ENCODE results near the gene TSPAN15.
"Not testable (repeated sequence)": the region's sequence is repeated elsewhere in the genome, so short reads cannot be mapped to it uniquely, and the experiment has no call there.

Gene TSPAN15

DNA sequence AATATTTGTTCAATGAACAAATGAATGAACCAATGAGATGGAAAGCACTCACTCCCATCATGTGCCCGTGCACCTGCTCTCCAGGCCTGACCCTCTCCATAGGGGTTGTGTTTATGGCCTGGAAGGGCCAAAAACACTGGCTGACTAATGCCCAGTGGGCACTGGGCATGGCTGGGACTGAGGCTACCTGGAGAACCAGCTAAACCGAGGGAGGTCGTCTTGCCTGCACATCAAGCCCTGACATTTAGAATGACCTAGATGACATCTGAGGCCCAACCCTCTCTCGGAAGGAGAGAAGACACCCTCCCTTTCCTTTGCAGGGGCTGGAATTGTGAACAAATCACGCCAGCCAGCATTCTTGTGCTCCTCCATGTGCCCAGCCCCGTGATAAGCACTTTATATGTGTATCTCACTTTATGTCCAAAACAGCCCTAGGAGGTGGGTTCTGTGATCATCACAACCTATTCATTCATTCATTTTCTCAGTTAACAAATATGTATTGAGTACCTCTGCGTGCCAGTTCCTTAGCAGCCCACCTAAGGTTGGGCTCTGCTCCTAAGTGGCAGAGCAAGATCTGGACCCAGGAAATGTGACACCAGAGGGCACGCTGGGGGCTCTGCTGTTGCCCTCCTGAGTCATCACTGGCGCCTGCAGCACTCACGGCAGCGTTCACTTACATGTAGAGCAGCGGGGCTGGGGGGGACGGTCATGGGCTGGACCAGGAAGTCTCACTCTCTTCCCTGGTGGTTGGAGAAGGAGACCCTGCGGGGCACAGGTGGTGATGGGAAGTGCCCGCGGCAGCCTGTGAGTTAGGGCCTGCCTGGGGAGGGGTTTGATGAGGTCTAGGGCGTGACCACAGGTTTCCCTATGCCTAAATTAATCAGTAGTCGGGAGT, 52.0 kb downstream of the TSPAN15 start:
- no peak for DNase-seq (ENCODE audit: low spot score)

DNA sequence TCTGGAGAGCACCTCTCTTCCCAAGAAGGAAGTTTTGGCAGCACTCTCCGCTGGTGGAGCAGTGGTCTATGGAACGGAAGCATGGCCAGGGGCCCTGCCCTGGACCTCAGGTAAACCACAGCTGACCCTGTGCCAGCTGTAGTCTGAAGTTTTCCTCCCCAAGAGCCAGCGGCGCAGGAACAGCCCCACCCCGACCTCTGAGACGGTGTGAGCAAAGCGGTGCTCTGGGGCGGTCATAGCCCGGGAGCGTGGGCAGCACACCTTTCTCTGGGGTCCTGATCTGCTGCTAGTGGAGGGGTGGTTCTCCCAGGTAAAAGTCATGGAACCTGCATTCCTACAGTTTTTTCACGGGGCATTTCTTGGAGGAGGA, 52.6 kb downstream of the TSPAN15 start:
- no peak for DNase-seq (ENCODE audit: low spot score)

DNA sequence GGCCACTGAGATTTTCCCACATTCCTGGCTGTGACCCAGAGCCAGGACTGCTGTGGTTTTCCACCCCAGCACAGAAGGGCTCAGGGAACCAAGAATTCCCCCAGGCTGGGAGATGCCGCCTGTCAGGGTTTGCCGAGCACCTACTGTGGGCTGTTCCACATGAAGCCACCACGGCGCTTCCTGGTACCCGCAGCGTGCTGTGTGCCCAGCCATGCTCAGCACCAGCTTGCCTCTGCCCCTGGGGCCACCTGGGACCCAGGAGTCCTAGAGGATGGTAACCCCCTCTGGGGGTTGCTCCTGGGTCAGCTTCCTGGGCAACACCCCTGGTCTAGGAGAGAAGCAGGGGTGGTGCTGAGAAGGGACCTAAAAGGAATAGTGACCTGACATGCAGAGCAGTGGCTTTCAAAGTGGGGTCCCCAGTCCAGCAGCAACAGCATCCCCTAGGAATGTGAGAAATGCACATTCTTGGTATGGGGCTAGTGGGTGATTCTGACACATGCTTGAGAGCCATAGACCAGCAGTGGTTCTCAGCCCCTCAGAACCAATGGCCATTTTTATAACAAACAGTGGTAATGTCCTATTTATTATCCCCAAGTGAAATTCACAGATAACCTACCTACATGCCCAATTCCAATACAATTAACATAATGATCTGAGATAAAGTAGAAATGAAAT, 53.4 kb downstream of the TSPAN15 start:
- peak; percentile 1 for DNase-seq (ENCODE audit: low spot score)

DNA sequence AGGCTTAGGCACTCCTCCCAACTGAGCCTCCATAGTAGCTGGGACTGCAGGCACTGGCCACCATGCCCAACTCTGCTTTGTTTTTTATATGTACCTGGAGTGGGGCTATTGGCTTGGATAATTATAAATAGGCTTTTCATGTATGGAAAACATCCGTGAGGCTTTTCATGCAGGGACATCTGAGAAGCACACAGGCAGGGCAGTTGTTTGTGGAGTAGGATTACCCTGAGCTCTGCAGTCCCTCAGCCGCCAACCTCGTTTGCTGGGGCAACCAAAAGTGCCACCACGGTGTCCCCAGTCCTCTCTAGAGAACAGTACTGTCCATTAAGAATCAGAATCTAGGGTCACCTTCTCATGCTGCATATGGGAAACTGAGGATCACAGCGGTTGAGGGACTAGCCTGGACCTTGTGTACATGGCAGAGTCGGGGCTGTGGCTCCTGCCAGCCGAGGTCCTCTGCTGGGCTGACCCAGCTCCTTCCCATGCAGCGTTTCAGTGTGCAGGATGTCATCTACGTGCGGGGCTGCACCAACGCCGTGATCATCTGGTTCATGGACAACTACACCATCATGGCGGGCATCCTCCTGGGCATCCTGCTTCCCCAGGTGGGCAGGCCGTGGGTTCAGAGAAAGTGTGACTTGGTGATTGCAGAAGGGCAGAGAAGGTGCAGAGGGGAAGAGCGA, 54.5 kb downstream of the TSPAN15 start:
- DNase-seq (ENCODE audit: low spot score), result peak; percentile 0

DNA sequence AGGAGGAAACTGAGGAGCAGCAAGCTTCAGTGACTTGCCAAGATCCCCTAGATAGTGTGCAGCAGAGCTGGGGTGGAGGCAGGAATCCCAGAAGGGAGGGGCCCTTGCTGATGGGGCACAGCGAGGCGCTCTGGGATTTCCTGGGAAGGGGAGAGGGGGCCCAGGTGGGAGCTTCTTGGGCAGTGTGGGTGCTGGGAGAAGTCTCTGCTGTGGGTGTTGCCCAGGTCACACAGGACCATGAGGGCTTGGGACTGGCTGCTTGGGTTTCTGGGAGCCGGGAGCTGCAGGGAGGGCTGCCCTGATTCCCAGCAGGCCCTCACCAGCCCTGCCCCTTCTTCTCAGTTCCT, 55.2 kb downstream of the TSPAN15 start:
- DNase-seq (ENCODE audit: low spot score), result peak; percentile 3

DNA sequence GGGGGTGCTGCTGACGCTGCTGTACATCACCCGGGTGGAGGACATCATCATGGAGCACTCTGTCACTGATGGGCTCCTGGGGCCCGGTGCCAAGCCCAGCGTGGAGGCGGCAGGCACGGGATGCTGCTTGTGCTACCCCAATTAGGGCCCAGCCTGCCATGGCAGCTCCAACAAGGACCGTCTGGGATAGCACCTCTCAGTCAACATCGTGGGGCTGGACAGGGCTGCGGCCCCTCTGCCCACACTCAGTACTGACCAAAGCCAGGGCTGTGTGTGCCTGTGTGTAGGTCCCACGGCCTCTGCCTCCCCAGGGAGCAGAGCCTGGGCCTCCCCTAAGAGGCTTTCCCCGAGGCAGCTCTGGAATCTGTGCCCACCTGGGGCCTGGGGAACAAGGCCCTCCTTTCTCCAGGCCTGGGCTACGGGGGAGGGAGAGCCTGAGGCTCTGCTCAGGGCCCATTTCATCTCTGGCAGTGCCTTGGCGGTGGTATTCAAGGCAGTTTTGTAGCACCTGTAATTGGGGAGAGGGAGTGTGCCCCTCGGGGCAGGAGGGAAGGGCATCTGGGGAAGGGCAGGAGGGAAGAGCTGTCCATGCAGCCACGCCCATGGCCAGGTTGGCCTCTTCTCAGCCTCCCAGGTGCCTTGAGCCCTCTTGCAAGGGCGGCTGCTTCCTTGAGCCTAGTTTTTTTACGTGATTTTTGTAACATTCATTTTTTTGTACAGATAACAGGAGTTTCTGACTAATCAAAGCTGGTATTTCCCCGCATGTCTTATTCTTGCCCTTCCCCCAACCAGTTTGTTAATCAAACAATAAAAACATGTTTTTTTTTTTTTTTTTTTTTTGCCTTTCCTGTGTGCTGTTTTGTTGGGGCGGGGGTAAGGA, 55.8 kb downstream of the TSPAN15 start:
- DNase-seq (ENCODE audit: low spot score), result peak; percentile 0

DNA sequence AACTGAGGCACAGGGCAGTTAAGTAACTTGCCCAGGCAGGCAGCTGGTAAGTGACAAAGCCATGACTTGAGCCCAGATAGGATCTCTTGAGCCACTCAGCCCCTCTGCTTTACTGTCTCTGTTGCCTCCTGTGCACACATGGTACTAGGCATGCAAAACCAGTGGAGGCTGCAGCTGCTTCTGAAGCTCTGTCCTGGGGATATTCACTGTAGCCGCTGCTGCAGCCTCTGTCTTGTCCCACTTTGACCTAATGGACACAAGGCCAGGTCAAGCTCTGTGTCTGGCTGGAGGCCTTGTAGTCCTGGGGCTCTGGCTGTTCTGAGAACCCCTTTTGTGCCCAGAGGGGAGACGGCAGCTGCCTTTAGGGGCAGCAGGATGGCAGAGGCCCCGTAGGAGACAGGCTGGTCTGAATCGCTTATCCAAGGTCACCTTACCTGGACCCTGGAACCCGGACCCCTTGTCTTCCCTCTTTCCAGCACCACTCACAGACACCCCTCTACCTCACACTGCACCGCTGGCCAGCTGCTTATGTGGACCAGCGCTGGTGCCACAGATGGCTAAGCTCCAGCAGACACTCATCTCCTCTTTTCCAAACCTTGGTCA, 57.6 kb downstream of the TSPAN15 start:
- DNase-seq (ENCODE audit: low spot score), result no peak

DNA sequence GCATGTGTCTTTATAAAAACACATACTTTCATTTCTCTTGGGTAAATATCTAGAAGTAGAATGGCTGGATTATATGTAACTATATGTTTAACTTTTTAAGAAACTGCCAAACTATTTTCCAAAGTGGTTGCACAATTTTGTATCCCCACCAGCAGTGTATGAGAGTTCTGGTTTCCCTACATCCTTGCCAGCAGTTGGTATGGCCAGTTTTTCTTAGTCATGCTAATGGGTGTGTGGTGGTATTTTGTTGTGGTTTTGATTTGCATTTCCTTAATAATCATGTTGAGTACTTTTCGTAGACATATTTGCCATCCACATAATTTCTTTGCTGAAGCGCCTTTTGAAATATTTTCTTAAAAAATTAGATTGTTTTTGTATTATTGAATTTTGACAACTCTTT, 61.6 kb downstream of the TSPAN15 start:
- DNase-seq (ENCODE audit: low spot score), result no peak

DNA sequence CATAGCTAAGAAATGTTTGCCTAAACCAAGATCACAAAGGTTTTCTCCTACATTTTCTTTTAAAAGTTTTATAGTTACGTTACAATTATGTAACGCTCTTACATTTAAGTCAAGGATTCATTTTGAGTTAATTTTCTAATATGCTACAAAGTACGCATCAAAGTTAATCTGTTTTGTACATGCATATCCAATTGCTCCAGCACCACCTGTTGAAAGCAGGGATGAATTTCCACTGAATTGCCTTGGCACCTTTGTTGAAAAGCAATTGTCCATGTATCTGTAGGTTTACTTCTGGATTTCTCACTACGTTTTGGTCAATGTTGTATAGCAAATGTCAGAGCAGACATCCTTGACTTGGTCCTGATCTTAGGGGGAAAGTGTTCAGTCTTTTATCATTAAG, 62.4 kb downstream of the TSPAN15 start:
- DNase-seq (ENCODE audit: low spot score), result no peak

DNA sequence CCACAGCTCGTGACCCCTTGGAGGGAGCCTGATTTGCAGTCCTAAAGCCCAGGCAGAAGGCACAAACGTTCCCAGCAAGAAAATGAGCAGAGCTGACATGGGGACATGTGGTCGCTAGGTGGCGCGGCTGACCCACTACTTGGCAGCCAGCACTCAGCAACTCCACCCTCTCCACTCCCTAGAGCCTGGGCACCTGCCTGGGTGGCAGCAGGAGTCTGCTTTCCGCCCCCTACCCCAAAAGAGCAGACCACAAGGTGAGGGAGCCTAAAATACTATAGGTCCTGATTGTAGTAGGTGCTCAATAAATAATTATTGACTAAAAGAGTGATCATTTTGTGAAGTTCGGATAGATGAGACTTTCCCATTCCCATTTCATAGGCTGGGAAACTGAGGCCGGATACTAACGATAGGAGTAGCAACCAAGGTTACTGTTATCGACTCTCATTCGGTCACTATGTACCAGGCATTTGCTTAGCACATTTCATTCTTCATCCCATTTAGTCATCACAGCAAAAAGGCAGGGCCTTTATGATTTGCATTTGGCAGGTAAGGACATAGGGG, 64.5 kb downstream of the TSPAN15 start:
- DNase-seq (ENCODE audit: low spot score), result peak; percentile 78

DNA sequence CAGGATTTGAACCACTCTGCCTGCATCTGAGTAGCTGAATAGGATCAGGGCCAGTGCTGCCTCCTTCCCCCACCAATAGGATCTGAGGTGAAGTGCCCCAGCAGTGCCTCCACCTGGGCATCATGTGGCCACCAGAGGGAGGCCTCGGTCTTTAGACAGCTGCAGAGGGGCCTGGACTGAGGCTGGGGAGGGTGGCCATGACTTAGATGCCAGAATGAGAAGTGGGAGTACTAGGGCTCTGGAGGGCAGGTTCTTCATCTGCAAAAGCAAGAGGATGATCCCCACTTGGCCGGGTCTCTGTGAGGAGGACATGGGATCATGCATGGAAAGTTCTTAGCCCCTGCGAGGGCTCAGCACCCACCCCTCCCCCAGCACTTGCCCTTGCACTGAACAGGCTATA, 65.1 kb downstream of the TSPAN15 start:
- DNase-seq (ENCODE audit: low spot score), result peak; percentile 50

DNA sequence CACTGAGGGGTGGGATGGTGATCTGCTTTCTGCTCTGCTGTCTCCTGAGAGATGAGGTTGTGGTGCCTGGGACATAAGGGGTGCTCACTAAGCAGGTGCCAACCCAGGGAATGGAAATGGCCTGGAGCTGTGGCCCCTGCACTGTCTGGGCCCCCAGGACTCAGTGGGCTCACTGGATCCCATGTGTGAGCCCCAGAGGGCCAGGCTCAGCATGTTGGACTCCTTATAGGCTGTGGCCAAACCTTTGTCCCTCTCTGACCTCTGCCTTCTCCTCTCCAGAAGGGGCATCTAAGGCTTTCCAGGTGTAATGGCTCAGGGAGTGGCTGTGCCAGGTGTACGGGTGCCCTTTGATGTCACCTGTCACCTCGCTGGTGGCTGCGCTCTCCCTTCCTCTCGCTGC, 65.5 kb downstream of the TSPAN15 start:
- DNase-seq (ENCODE audit: low spot score), result no peak

DNA sequence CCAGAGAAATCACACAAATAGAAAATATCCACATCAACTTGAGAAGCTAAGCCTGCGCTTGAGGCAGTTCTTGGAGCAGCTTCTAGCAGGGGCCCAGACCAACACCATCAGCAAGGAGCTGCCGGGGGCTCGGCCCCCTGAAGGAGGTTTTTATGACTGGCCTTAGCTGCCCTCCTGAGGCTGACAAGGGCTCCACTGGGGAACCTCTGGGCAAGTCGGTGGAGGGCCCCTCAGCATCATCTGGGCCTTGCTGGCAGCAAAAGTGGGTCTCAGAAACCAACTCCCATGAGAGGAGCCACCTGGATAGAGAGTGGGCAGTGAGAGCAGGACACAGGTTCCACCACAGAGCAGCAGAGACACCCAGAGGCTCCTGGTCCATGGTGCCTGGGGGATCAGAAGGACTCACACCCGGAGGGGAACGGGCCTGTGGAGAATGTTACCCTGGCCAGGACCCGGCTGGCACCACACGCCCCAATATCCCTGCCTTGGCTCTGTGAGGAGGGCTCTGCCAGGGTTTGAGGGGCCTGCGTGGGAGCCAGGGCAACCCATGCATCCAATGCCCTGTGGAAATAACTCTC, 66.1 kb downstream of the TSPAN15 start:
- no peak for DNase-seq (ENCODE audit: low spot score)

DNA sequence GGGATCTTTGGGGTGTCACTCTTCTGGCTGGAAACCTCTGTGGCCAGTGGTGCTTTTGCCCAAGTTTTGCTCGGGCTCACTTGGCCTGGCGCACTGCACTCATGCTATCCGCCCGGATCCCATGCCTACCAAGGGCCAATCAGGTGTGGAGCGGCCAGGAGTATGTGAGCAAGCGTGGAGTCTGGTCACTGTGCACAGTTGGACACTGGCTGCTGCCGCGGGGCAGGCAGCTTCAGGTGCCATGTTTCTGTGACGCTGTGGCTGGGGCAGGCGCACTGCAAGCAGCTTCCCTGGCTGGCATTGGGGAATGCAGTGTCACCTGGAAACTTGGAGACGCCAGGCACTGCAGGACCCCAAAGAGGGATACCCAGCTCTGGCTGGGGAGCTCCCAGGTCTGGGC, 76.7 kb downstream of the TSPAN15 start:
- no peak for DNase-seq (ENCODE audit: low spot score)

DNA sequence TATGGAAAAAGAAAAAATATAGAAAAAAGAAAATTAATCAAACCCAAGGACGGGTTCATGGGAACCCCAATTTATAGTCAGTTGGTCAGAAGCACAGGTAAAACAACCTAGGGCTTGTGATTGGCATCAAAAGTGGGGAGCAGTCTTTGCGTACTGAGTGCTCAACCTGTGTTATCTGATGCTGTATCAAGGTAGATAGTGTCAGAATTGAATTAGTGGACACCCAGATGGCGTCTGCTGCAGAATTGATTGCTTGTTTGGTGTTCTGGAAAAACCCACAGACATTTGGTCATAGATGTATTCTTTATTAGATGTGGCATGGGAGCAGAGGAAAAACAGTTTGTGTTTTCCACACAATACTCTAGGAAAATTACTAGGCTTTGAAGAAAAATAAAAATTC, 82.4 kb downstream of the TSPAN15 start:
- DNase-seq (ENCODE audit: low spot score), result no peak

DNA sequence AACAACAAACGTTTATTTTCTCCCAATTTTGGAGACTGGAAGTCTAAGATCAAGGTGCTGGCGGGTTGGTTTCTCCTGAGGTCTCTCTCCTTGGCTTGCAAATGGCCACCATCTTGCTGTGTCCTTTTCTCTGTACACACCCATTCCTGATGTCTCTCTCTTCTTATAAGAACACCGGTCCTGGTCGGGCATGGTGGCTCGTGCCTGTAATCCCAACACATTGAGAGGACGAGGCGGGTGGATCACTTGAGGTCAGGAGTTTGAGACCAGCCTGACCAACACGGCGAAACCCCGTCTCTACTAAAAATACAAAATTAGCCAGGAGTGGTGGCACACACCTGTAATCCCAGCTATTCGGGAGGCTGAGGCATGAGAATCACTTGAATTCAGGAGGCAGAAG, 85.3 kb downstream of the TSPAN15 start:
- not testable (repeated sequence) for DNase-seq (ENCODE audit: low spot score)

DNA sequence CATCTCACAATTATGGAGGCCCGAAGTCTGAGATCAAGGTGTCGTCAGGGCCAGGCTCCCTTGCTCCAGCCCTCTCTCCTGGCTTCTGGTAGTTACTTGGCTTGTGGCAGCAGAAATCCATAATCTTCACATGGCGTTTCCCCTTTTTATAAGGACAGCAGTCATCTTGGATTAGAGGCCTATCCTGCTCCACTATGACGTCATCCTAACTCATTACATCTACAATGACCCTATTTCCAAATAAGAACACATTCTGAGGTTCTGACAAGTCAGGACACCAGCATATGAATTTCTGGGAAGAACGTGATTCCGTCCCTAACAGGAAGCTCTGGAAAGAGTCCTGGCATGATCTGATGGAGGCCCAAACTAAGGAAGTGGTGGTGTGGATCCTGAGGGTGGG, 86.2 kb downstream of the TSPAN15 start:
- no peak for DNase-seq (ENCODE audit: low spot score)

DNA sequence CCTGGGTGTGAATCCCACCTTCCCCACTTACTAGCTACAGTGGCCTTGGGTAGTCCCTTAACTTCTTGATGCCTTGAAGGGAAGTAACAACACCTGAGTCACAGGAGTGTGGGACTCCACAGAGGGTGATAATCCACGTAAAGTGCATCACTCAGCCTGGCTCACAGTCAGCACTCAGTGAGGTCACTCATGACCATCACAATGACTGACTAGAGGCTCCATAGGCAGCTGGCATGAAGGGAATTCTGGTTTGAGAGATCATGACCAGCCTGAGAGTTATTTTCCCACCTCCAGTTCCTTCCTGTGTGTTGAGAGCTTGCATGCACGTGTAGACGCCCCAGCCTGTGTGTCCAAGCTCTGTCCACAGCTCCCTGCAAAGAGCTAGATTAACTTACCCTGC, 87.2 kb downstream of the TSPAN15 start:
- DNase-seq (ENCODE audit: low spot score), result no peak

DNA sequence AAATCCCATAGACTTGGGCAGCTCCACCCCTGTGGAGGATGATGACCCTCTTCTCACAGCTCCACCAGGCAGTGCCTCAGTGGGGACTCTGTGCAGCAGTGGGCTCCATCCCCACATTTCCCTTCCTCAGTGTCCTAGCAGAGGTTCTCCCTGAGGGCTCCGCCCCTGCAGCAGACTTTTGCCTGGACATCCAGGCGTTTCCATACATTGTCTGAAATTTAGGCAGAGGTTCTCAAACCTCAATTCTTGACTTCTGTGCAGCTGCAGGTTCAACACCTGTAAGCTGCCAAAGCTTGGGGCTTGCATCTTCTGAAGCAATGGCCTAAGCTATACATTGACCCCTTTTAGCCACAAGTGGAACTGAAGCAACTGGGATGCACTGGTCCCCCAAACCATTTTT, 90.2 kb downstream of the TSPAN15 start:
- DNase-seq (ENCODE audit: low spot score), result no peak

DNA sequence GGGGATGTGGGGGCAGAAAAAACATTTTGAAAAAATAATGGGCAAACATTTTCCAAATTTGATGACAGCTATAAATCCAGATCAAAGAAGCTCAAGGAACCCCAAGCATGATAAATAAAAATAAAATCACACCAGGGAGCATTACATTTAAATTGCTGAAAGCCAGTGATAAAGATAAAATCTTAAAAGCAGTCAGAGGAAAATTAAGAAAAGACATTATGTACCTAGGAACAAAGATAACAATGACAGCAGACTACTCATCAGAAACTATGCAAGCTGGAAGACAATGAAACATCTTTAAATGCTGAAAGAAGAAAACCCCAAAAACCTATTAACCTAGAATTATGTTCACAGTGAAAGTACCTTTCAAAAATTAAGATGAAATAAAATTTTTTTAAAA, 98.7 kb downstream of the TSPAN15 start:
- DNase-seq (ENCODE audit: low spot score), result no peak

DNA sequence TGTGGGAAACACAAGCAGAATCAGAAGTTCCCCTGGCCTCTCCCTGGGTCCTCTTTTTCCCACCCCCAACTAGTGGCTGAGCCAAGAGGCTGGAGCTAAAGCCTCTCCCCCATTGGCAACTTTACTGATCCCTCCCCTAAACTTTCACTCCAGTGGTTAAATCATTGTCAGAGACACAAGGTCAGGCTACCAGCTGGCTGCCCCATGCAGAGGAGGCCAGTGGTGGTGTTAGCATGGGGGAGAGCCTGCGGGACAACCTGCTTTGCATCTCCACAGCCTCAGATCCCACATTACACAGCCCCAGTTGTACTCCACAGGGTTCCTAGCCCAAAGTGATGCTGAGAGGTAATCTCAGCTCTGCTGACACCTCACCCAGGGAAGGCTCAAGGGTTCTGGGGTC, 101.0 kb downstream of the TSPAN15 start:
- no peak for DNase-seq (ENCODE audit: low spot score)

All from germinal center (tissue), 1 donor.